Measurements from ENCODE around the gene RPUSD4. TPM values are rescaled to one million over a fixed set of nuclear protein-coding genes. Genes with fewer than 3 reads are reported as not detected.

Gene RPUSD4
- total RNA-seq, 1 donor from 2014 or later, result 24.7 TPM

DNA sequence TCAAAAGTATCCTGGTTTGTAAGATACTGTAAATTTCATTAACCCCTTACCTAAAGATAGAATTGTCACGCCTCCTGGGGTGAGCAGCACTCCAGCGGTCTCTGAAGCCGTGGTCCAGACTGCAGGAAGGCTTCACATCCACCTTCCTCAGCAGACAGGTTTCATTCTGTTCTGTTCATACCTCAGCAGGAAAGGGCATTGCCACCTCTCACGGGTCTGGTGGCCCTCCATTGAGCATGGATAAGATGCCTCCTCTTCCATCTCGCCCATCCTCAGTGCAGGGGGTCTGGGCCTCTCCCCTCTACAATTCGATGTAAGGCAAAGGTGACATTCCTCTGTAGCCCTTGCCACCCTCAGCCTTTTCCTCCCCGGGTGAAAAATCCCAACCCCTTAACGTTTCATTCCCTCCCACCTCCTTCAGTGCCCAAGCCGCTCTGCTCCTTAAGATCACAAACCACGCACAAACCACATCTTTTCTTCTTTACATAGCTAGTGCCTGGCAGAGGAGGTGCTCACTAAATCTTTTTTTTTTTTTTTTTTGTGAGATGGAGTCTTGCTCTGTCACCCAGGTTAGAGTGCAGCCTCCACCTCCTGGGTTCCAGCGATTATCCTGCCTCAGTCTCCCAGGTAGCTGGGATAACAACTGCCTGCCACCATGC lies 28.5 kb downstream of the RPUSD4 start:
- no peak for DNase-seq (ENCODE audit: low spot score)

DNA sequence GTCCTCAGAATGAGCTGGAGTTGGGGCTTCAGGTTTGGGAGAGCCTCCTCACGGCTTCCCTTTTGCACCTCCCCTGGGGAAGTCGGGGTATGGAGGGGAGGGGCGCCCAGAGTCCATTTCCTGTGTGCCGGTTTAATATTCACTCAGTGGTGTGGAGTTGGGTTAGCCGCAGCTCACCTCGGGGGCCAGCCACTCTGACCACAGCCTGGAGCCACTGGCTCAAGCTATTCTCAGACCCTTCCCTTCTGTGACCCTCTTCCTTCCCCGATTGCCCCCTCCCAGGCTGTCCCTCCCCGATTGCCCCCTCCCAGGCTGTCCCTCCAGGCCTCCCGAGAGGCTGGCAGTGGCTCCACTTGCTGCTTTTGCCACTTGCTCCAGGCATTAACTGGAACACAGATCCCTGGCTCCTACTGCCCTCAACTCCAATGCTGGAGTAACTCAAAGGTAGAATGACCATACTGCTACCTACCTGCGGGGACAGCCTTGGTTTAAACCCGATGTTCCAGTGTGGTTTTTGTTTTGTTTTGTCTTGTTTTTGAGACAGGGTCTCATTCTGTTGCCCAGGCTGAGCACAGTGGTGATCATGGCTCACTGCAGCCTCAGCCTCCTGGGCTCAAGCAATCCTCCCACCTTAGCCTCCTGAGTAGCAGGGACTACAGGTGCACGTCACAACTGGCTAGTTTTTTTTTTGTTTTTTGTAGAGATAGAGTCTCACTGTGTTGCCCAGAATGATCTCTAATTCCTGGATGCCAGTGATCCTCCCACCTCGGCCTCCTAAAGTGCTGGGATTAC lies 29.3 kb downstream of the RPUSD4 start:
- no peak for DNase-seq (ENCODE audit: low spot score)

DNA sequence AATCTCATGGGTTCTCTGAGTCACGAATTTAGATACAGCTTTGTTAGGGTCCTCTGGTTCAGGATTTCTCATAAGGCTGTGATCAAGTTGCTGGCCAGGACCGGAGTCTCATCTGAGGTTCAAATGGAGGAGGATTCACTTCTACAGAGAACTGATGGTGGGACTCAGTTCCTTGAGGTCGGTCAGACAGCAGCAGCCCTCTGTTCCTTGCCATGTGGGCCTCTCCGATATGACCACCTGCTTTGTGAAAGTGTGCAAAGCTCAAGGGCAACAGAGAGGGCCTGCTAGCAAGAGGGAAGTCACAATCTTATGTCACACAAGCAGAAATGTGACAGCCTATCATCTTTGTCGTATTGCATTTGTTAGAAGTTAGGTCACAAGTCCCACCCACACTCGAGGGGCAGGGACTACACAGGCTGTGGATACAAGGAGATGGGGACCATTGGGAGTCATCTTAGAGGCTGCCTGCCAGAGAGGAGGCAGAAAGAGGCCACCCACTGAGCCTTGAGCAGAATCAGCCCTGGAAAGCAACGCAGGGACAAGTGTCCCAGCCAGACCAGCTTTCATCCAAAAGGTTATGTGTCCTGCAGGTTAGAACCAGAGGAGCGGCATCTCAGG lies 34.5 kb downstream of the RPUSD4 start:
- no peak for DNase-seq (ENCODE audit: low spot score)

DNA sequence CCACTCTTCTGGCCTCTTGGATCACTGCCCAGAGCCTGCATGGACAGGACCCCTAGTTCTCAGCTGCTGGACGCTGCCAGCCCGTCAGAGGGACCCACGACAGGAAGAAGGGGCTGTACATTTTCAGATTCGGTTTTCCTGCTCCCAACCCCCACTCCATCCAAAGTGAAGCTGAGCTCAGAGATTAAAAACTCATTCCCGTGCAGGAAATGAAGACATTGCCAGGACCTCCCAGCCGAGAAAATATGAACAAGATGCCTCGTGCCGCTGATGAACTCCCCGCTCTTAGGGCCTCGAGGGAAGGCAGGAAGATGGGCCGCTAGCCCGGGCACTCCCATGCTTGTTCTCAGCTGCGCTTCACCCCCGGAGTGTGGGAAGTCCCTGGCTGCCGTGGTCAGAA lies 36.1 kb downstream of the RPUSD4 start:
- DNase-seq (ENCODE audit: low spot score), result no peak

DNA sequence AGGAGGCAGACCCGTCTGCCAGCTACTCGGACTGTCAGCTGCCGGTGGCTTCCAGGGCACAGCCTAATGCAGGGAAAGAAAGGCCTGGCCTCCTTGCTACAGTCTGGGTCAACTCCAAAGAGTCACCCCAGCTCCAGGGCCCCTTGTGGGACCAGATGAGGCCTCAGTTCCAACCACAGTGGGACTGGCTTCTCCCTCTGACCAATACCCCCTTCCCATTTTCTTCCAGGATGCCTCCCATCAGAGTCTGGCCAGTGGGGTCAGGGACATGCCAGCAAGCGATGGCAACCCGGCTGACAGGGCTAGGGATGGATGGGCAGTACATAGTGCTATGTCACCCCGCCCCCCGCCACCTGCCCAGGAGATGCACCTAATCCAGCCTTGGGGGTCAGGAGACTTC lies 36.6 kb downstream of the RPUSD4 start:
- DNase-seq (ENCODE audit: low spot score), result no peak

DNA sequence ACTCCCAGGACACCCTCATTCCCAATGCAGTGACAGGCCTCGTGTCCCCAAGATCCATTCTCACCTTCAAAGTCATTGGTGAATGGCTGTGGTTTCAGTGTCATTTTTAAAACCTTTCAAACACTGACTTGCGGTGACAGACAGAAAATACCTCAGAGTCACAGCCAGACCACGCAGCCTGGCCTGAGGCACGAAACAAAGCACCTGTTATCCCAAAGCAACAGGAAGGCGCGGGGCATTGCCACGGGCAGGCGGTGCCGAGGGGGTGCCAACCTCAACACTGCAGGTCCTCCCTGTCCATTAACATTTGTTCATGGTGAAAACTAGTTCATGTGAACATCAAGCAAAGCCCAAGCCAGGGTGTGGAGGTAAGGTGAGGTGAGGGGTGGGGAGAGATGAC lies 38.2 kb downstream of the RPUSD4 start:
- DNase-seq (ENCODE audit: low spot score), result no peak

DNA sequence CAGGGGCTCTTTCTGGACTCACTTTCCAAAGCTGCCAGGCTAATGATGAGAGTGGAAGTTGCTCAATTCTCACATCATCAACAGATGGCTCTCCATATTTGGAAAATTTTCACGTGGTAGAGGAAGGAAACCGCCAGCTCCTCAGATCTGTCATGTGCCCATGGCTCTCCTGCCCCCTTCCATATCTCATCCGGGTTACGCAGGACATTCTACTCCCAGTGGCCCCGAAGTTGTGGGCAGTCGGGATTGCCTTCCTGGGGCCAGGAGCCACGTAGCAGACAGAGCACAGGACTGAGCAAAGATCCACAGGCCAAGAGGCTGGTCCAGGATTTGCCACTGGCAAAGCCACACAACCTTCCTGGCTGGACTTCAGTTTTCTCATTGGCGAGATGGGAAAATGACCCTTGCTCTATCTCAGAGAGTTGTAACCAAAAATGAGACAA lies 38.8 kb downstream of the RPUSD4 start:
- no peak for DNase-seq (ENCODE audit: low spot score)

DNA sequence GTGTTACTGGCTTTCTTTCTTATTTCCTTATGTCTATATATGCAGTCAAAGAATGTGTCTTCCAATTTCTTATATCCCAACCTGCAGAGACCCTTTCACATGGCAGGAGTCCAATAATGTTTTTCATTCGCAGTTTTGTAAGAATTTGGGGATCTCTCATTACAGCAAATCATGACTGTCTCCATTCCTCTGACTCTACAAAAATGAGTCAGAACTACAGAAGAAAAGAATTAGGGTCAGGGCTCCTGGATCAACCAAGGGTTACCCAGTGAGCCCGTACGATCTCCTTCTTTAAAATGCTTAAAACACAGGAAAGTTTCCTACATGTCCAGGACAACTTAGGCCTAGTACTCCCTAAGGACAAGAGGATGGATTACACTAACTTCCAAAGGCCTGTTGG lies 42.2 kb downstream of the RPUSD4 start:
- no peak for DNase-seq (ENCODE audit: low spot score)

DNA sequence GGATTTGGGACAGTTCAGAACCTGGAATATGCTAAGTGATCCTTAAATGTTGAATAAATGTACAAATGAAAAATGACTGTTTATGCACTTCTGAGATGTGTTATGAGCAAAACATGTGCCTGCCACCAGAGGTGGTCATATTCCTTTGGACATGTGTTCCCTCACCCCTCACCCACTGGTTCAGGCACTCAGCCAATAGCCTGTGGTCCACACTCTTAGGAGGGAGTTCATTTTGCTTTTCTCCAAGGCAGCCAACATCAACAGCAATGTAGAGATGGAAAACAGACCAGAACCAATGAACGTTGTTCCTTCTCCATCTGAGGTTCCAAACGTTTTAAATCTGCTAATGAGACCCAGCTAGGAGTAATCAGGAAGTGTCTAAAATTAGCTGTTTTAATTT lies 44.0 kb downstream of the RPUSD4 start:
- no peak for DNase-seq (ENCODE audit: low spot score)

DNA sequence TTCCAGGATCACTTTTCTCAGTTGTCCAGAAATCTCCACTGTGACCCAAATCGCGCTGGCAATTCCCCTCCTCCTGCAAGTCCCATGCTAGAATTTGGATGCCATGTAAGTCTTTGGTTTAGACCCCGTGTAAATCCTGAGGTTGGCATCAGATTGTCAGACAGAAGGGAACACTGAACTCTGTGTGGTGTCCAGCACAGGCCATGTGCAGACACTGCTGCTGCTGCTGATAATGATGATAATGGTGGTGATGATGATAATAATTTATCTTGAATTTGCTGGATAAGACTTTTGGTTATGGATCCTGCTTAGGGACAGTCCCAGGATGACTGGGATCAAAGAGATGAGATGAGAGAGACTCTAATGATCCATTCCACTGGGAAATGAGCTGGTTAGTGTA lies 45.0 kb downstream of the RPUSD4 start:
- DNase-seq (ENCODE audit: low spot score), result no peak

DNA sequence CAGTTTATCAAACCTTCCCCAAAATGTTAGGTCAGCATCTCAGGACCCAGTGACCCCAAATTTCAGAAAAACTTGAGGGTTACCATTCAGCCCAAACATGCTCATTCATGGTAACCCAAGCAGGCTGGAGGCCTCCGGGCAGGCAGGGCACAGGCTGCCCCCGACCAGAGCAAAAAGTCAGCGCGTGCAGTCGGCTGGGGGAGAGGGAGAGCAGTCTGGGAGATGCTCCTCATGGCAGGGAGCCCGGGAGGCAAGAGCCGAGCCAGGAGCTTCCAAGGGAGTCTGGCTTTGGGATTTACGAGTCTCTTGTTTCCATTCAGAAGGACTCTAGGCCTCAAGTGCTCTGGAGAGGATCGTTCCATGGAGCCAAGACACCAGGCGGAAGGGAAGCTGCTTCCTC lies 45.7 kb downstream of the RPUSD4 start:
- DNase-seq (ENCODE audit: low spot score), result peak; percentile 61

DNA sequence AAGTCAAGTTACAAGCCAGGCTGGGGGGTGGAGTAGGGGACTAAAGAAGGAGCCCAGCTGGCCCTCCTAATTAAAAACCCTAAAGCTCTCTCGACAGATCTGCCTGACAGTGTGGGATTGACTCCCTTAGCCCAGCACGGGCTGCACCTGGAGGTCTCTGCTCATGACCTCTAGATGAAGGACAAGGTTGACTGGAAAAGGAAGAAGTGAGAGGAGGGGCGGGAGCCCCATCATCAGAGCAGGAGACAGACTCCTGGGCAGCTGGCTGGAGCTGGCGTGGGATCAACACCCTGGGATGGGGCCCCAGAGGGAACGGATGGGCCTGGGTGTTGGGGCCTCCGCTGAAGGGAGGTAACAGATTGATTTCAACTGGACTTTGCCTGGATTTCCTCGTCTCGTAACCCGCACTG lies 46.1 kb downstream of the RPUSD4 start:
- DNase-seq (ENCODE audit: low spot score), result no peak

DNA sequence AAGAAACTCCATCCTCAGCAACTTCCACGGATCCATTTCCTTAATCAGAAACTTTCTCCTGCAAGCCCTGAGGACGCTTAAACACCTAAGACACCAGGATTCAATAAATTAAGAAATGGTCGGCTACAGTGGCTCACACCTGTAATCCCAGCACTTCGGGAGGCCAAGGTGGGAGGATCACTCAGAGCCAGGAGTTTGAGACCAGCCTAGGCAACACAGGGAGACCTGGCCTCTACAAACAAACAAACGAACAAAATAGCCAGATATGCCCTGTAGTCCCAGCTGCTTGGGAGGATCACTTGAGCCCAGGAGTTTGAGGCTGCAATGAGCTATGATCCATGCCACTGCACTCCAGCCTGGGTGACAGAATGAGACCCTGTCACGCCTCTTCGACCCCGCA lies 46.7 kb downstream of the RPUSD4 start:
- no peak for DNase-seq (ENCODE audit: low spot score)

DNA sequence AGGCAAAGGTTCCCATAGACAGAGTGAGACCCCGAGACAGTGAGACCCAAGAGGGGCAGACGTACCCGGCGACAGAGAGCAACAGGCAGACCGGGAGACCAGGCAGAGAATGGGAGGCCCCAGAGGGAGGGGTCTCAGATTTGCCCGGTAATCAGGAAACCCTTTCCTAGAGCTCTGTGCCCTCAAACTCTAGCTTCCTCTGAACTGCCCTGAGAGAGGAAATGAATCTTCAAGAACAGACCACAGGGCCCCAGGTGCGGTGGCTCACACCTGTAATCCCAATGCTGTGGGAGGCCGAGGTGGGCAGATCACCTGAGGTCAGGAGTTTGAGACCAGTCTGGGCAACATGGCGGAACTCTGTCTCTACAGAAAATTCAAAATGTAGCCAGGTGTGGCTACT lies 47.7 kb downstream of the RPUSD4 start:
- DNase-seq (ENCODE audit: low spot score), result no peak

DNA sequence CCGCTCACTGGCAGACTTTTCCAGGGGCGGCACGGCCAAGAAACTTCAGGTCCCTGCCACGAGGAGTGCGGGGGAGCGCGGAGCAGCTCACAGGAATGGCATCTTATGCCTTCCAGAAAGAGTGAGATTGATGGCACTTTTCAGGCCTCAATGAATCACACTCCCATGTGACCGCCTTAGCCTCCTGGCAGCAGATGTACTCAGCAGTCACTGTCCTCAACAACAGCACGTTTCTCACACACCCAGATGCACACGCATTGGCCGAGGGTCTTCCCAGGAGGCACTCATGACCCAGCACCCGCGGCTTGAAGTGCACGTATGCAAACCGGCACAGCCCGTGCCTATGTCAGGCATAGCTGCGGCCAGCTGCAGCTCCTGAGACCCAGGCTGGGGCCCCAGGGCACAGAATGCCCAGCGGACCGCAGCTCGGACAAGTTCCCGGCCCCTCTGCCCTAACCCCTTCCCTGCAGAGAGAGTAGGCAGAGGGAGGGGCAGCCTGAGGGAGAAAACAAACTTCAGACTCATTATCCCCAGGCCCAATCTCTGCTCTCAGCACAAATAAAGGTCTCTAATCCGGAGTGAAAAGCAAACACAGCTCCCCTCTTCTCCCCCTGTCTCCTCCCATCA lies 48.3 kb downstream of the RPUSD4 start:
- no peak for DNase-seq (ENCODE audit: low spot score)

DNA sequence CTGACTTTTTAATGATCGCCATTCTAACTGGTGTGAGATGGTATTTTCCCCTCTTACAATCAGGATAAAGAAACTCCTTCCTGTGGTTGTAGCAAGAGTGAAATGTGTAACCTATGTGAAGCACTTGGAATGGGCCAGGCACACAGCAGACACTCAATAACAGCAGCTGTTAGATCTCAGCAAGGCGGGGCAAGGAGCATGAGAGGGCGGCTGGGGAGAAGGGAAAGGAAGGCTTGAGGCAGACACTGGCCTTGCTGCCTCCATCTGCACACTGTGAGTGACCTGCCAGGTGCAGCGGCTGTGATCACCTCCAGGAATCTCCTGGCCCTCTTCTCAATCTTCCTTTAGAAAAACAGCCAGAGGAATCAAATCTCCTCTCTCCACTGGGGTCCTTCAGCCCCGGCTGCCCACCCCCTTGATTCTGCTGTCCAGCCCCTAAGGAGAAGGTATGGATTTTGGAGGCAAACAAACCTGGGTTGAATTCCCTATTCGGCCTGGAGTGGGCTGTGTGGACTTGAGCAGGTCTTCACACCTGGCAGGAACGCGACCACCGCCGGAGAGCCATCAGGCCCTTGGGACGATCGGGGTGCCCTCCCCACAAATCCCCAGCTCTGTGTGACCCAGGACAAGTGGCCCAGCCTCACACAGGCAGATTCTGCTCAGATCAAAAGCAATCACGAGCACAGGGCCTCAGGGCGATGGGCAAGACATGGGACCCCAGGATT lies 49.0 kb downstream of the RPUSD4 start:
- no peak for DNase-seq (ENCODE audit: low spot score)

DNA sequence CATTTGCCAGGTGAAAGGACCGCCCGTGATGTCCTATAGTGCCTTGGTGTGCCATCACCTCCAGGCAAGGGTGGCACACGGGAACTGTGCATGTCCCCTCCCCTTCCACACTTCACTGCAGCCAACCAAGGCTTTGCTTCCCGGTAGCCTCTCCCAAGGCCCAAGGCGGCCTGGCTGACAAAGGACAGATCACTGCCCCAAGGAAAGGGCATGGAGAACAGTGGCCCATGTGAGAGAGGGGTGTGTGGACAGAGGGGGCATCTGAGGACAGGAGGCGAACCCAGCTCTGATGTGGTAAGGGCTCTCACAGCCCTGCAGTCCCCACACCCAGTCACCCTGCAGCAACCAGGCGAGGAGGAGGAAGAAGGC lies 50.4 kb downstream of the RPUSD4 start:
- no peak for DNase-seq (ENCODE audit: low spot score)

DNA sequence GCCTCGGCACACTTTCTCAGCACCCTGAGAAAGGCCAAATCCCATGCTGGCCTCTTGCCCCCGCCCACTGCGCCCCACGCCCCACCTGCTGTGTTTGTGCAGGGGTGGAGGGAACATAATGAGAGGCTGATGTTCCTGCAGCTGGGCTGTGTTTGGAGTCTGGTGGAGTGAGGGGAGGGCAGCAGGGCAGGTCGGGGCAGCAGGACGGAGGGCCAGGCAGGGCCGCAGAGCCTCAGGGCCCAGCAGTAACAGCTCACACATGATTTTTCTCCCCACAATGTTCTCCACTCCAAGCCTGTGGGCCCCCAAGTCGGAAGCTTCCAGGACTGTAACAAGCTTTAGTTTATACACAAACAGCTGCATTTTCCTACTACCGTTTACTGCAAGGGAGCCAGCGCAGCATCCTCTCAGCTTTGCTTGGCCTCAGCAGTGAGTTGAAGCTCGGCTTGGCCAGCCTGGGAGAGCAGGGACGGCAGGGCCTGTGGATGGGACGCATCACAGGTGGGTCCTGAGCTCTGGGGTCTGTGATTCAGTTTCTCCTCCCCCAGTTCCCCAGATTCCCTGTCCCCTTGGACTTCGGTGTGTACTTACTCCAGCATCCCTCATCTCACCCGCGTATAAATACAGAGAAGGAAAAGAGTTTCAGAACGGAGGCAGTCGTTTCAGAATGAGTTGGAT lies 51.0 kb downstream of the RPUSD4 start:
- no peak for DNase-seq (ENCODE audit: low spot score)

DNA sequence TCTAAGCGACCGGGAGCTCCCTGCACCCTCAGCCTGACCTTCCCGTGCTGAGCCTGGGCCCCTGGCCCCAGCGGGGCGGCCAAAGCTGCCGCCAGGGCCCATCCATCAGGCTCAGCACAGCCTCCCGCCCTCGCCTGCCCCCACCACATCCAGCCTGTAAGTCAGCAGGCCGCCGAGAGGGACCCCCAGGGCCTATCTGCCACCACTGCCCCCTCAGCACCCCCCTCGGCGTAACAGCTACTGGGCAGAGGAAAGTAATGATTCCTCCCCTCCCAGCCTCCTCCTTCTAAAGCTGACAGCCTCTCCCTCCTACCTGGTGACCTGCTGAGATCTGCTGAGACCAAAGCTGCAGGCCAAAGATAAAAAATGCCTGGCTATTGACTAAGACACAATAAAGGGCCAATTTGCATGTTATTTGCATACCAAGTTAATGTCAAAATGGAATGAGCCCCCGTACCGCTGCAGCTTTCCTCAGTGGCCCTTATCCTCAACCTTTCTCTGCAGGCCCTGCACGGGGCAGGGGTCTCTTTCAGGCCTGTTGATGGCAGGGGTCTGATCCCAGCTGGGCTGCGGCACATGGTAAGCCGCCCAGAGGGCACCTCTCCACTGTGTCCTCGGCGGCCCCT lies 51.6 kb downstream of the RPUSD4 start:
- DNase-seq (ENCODE audit: low spot score), result no peak

DNA sequence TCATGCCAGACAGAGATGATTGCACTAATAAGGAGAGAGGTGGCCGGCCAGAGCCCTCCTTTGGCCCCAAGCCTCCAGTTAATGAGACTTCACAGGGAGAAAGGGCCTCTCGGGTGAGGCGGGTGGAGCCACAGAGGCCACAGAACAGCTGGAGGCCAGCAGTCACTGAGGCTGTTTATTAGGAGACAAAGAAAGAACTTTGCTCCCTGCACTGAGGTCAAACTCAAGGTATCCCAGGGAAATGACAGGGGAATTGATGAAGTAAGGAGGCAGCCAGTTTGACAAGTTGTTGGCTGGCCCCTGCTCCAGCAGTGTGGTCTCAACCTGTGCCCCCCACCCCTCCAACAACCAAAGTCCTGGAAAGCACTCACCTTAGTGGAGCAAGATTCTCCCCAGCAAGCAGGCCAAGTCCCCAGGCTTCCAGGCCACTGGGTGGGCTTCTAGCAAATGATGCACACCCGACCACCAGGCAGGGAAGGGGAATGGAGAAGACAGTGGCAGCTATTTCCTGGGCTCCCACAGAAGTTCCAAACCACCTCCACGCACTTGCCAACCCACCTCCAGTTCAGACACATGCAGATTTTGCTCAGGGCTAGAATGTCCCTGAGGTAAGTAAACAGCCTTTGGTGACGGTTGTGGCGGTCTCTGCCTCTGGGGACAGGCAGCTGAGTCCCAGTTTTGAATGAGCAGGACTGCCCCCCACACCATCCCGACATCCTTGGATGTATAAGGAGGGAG lies 53.2 kb downstream of the RPUSD4 start:
- no peak for DNase-seq (ENCODE audit: low spot score)

Measured in ureter (tissue), 1 donor.